Suprapubic skin (tissue), 4 donors: Measurements from ENCODE around the gene TYRO3.

Experiments
- CTCF ChIP-seq, 2 donors: fragments of 200-600 bp in 1 of 2; fragments of 450-650 bp in 1 of 2; sonication (generic) in 1 of 2; IDR thresholded peaks; one replicate each; pipeline ENCODE4 v1.5.1; 2016 to 2019; ENCODE audit warnings: antibody characterized with exemption in 2 of 2, mild to moderate bottlenecking in 1 of 2, moderate library complexity in 1 of 2
- EP300 ChIP-seq: sonication (generic); formaldehyde crosslinking; IDR thresholded peaks from one replicate; pipeline ENCODE4 v1.6.1; 2017; ENCODE audit warnings: antibody characterized with exemption
- POLR2A ChIP-seq, 2 donors: fragments of 450-650 bp; IDR thresholded peaks; one replicate each; pipeline ENCODE4 v1.6.1; 2017; ENCODE audit warnings: antibody characterized with exemption in 2 of 2, mild to moderate bottlenecking in 2 of 2, moderate library complexity in 2 of 2
- POLR2AphosphoS5 ChIP-seq, 3 donors: sonication (generic); formaldehyde crosslinking; IDR thresholded peaks; one replicate each; pipeline ENCODE4 v1.6.1; 2017; ENCODE audit warnings: antibody characterized with exemption in 3 of 3

- TF ChIP-seq CTCF (IDR thresholded peaks at IDR 0.05): no peak
- TF ChIP-seq POLR2A (IDR thresholded peaks at IDR 0.05): no peak
- TF ChIP-seq EP300: no peak
- TF ChIP-seq POLR2AphosphoS5 (IDR thresholded peaks at IDR 0.05): no peak
Measured at GRCh38 chr15:41562244-41562643, 3.2 kb downstream of the TYRO3 start.
